KMS-11 (cell line): ENCODE data around the gene CHST12.

Source experiments
- H2AFZ ChIP-seq: fragments of 200-600 bp; sonication (generic); 2 replicates; pipeline ENCODE4 v1.6.1; 2016; ENCODE audit warnings: antibody characterized with exemption, mixed run types, low read depth
- H3K27ac ChIP-seq: fragments of 200-600 bp; sonication (generic); 2 replicates; pipeline ENCODE4 v1.6.1; 2016; ENCODE audit warnings: mild to moderate bottlenecking, mixed run types
- H3K27me3 ChIP-seq: fragments of 200-600 bp; sonication (generic); 2 replicates; pipeline ENCODE4 v1.6.1; 2017; ENCODE audit warnings: mild to moderate bottlenecking, low read depth, mixed run types, moderate library complexity; ENCODE audit not compliant: insufficient read depth
- H3K36me3 ChIP-seq: fragments of 200-600 bp; sonication (generic); 2 replicates; pipeline ENCODE4 v1.6.1; 2017; ENCODE audit warnings: mild to moderate bottlenecking, mixed run types; ENCODE audit not compliant: insufficient read depth
- H3K4me1 ChIP-seq: fragments of 200-600 bp; sonication (generic); 2 replicates; pipeline ENCODE4 v1.6.1; 2016; ENCODE audit warnings: mild to moderate bottlenecking, low read depth, mixed run types; ENCODE audit not compliant: poor library complexity, severe bottlenecking
- H3K4me2 ChIP-seq: fragments of 200-600 bp; sonication (generic); 2 replicates; pipeline ENCODE4 v1.7.0; 2016; ENCODE audit warnings: mild to moderate bottlenecking, mixed run types
- H3K4me3 ChIP-seq: fragments of 200-600 bp; sonication (generic); IDR thresholded peaks from 2 replicates; pipeline ENCODE4 v1.6.1; 2017; ENCODE audit warnings: low read depth, low read length, mixed read lengths; ENCODE audit not compliant: insufficient read depth
- H3K79me2 ChIP-seq: fragments of 200-600 bp; sonication (generic); 2 replicates; pipeline ENCODE4 v1.6.1; 2016; ENCODE audit warnings: low read depth, mixed run types; ENCODE audit not compliant: insufficient read depth
- H3K9ac ChIP-seq: fragments of 200-600 bp; sonication (generic); 2 replicates; pipeline ENCODE4 v1.6.1; 2016; ENCODE audit warnings: mild to moderate bottlenecking, mixed run types
- H4K20me1 ChIP-seq: fragments of 200-600 bp; sonication (generic); 2 replicates; pipeline ENCODE4 v1.6.1; 2016; ENCODE audit warnings: mild to moderate bottlenecking, mixed run types; ENCODE audit not compliant: insufficient read depth
- TF ChIP-seq, protein P1 (sequence below): fragments of 200-600 bp; sonication (generic); conservative IDR thresholded peaks from 2 replicates; pipeline ENCODE4 v1.6.1; 2017; ENCODE audit warnings: low read depth, mild to moderate bottlenecking, antibody characterized with exemption, low read length, moderate library complexity, mixed read lengths

Gene CHST12

DNA sequence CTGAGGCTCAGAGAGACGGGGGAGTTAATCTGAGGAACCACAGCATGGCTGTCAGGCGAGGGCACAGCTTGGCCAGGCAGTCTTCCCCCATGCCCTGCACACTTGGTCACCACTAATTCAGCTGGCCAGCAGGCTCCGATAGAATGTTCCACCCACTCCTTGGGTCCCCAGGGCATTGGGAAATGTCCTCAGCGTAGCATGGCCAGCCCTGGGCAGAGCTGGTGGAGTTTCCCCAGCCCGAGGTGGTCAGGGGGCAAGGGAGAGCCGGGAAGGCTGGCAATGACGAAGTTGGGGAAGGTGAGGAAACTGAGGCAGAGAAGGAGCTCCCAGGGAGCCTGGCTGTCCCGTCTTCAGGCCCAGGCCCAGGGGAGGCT, 84.8 kb downstream of the CHST12 start:
- Histone ChIP-seq H3K4me3 (no peak overlapping the region), H2AFZ (no peak overlapping the region), H3K4me2 (no peak overlapping the region), H3K4me1 (no peaks in the 10 kb centered on the region), H3K9ac (no peak overlapping the region), H3K36me3 (no peaks in the 10 kb centered on the region), H3K79me2 (no peaks in the 10 kb centered on the region), H3K27ac (no peak overlapping the region), H3K27me3 (peaks cover 45% of the 10 kb centered on the region), H4K20me1 (no peaks in the 10 kb centered on the region)
- TF ChIP-seq, protein P1, sequence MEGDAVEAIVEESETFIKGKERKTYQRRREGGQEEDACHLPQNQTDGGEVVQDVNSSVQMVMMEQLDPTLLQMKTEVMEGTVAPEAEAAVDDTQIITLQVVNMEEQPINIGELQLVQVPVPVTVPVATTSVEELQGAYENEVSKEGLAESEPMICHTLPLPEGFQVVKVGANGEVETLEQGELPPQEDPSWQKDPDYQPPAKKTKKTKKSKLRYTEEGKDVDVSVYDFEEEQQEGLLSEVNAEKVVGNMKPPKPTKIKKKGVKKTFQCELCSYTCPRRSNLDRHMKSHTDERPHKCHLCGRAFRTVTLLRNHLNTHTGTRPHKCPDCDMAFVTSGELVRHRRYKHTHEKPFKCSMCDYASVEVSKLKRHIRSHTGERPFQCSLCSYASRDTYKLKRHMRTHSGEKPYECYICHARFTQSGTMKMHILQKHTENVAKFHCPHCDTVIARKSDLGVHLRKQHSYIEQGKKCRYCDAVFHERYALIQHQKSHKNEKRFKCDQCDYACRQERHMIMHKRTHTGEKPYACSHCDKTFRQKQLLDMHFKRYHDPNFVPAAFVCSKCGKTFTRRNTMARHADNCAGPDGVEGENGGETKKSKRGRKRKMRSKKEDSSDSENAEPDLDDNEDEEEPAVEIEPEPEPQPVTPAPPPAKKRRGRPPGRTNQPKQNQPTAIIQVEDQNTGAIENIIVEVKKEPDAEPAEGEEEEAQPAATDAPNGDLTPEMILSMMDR, result no peak

DNA sequence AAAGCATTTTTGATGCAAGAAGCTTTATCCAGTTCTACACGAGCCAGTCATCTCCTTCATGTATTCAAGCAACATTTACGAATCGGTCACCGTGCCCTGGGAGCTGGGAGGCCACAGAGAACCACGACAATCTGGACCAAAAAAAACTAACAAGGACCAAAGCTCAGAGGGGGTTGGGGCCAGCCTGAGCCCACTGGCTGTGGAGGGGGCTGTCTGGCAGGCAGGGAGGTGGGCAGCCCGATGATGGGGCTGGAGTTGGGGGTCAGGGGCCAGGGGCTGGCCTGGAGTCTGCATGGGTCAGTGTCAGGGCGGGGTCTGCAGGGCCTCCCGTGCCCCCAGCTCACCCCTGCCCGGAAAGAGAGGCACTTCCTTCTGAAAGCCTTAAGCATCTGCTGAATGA, 85.3 kb downstream of the CHST12 start:
- Histone ChIP-seq H3K79me2 (no peaks in the 10 kb centered on the region), H2AFZ (no peak overlapping the region), H3K4me3 (no peak overlapping the region), H3K9ac (no peak overlapping the region), H3K4me2 (no peak overlapping the region), H4K20me1 (no peaks in the 10 kb centered on the region), H3K27ac (no peak overlapping the region), H3K4me1 (no peaks in the 10 kb centered on the region), H3K27me3 (peaks cover 48% of the 10 kb centered on the region), H3K36me3 (no peaks in the 10 kb centered on the region)
- TF ChIP-seq, protein P1, result no peak

DNA sequence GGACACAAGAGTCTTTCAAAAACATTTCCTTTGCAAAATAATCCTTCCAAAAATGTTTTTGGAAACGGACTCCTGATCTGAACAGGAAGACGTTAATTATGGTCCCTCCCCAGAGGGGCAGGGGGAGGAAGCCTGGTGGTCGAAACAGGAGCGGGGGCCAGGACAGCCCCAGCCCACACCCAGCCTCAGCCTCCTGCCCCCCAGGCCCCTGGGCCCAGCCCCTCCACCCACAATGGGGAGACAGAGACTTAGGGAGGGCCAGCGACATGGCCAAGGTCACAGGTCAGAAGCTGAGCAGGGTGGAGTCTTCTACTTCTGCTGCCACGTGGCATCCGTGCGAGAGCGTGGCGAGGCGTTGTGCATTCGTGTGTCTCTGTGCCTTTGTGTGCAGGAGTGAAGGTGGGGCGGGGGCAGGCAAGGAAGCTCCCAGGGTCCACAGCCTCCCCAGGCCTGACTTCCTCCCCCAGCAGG, 86.8 kb downstream of the CHST12 start:
- H3K4me2 ChIP-seq, result no peak overlapping the region
- H3K9ac ChIP-seq, result no peak overlapping the region
- H3K27ac ChIP-seq, result no peak overlapping the region
- TF ChIP-seq, protein P1, result no peak
- no peaks in the 10 kb centered on the region for H3K79me2 ChIP-seq
- no peak overlapping the region for H3K4me3 ChIP-seq
- H3K4me1 ChIP-seq, result no peaks in the 10 kb centered on the region
- peaks cover 56% of the 10 kb centered on the region for H3K27me3 ChIP-seq
- H4K20me1 ChIP-seq, result no peaks in the 10 kb centered on the region
- no peaks in the 10 kb centered on the region for H3K36me3 ChIP-seq
- no peak overlapping the region for H2AFZ ChIP-seq

DNA sequence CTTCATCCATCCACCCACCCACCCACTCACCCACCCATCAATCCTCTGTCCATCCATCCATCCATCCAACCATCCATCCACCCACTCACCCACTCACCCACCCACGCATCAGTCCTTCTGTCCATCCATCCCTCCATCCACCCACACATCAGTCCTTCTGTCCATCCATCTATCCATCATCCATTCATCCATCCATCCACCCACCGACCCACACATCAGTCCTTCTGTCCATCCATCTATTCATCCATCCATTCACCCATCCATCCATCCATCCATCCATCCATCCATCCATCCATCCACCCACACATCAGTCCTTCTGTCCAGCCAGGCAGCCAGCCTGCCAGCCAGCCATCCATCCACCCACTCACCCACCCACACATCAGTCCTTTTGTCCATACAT, 88.6 kb downstream of the CHST12 start:
- Histone ChIP-seq H3K9ac (no peak overlapping the region), H2AFZ (no peak overlapping the region)

More for the DNA sequence above, 88.6 kb downstream of the CHST12 start:
- TF ChIP-seq, protein P1, result no peak
- Histone ChIP-seq H3K79me2 (no peaks in the 10 kb centered on the region), H3K27ac (no peak overlapping the region), H4K20me1 (no peaks in the 10 kb centered on the region), H3K27me3 (peaks cover 74% of the 10 kb centered on the region), H3K36me3 (no peaks in the 10 kb centered on the region), H3K4me1 (no peaks in the 10 kb centered on the region), H3K4me3 (no peak overlapping the region), H3K4me2 (no peak overlapping the region)
